Mesothelial cell of epicardium (in vitro differentiated cells): ENCODE results near the gene FXN. TPM values are rescaled to one million over a fixed set of nuclear protein-coding genes. Genes with fewer than 3 reads are reported as not detected.
A peak's percentile ranks its signal among the peaks of the same experiment; 100 is the strongest.

ENCODE experiments used
- DNase-seq, 2 experiments: peaks; one replicate each; pipeline ENCODE4 v3.0.0; 2021; ENCODE audit warnings: low spot score in 2 of 2; ENCODE audit not compliant: unreplicated experiment in 2 of 2
- H3K27ac Mint-ChIP-seq: 2 replicates; pipeline ENCODE4 v1.8.0; 2021; ENCODE audit warnings: mixed read lengths
- H3K27me3 Mint-ChIP-seq: 2 replicates; pipeline ENCODE4 v1.8.0; 2021; ENCODE audit warnings: low read depth, mixed read lengths
- H3K36me3 Mint-ChIP-seq: 2 replicates; pipeline ENCODE4 v1.8.0; 2021; ENCODE audit warnings: mixed read lengths
- H3K4me1 Mint-ChIP-seq: 2 replicates; pipeline ENCODE4 v1.8.0; 2021; ENCODE audit warnings: mixed read lengths
- H3K4me3 Mint-ChIP-seq: 2 replicates; pipeline ENCODE4 v1.8.0; 2021; ENCODE audit warnings: mild to moderate bottlenecking, moderate library complexity, mixed read lengths
- H3K9me3 Mint-ChIP-seq: 2 replicates; pipeline ENCODE4 v1.8.0; 2021; ENCODE audit warnings: mixed read lengths
- total RNA-seq: library from RNA; stranded (reverse); gene quantifications from 3 replicates; pipeline ENCODE4 v1.2.1, GENCODE V29; 2021
- TF ChIP-seq, protein P1 (sequence below): fragments of 200-600 bp; sonication (generic); IDR thresholded peaks from one replicate; pipeline ENCODE4 v1.5.0; 2021; ENCODE audit warnings: antibody characterized with exemption; ENCODE audit not compliant: unreplicated experiment

Gene FXN
- total RNA-seq, 1 donor from 2014 or later, result 20.8 TPM

DNA sequence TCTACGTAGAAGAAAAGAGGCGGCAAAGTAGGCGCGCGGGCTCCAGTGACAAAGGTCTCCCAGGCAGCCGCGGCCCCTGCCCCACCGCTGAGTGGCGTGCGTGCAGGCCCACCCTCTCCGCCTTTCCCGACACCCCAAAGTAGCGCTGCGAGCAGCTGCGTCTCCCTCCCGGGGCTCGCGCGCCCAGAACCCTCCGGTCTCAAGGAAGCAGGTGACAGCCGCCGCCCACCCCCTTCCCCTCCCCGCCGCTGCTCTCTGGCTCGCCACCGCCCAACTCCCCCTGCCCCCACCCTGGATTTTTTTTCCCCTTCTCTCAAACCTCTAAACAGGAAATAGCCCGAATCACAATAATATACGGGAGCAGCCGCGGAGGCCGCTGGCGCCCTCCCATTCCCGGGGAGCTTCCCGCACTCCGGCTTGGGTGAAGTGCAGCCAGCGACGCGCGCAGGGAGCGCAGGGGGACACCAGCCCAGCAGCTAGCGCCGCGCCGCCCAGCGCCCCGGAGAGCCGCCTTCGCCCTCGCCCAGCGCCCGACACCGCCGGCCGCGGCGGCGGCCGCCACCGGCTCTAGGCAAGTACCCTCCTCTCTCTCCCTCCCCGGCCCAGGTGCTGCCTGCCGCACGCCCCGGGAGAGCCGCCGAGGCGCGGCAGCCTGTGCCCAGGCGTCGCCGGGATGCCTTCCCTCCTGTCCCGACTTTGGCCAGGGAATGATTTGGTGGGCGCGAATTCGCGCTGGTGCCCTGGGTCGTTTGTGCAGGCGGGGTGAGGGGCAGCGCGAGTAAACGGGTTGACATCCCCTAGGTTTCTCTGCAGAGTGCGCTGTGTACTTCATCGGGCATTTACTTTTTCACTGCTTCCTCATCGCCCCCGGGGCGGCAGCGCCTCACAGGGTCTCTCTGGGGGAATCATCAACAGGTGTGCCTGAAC, 85.9 kb downstream of the FXN start:
- TF ChIP-seq, protein P1, sequence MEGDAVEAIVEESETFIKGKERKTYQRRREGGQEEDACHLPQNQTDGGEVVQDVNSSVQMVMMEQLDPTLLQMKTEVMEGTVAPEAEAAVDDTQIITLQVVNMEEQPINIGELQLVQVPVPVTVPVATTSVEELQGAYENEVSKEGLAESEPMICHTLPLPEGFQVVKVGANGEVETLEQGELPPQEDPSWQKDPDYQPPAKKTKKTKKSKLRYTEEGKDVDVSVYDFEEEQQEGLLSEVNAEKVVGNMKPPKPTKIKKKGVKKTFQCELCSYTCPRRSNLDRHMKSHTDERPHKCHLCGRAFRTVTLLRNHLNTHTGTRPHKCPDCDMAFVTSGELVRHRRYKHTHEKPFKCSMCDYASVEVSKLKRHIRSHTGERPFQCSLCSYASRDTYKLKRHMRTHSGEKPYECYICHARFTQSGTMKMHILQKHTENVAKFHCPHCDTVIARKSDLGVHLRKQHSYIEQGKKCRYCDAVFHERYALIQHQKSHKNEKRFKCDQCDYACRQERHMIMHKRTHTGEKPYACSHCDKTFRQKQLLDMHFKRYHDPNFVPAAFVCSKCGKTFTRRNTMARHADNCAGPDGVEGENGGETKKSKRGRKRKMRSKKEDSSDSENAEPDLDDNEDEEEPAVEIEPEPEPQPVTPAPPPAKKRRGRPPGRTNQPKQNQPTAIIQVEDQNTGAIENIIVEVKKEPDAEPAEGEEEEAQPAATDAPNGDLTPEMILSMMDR, result no peak
- peak in 1 of 2 experiments; percentile 64 for DNase-seq
- Mint-ChIP-seq H3K27me3 (peaks cover 12% of the 10 kb centered on the region), H3K9me3 (no peaks in the 10 kb centered on the region), H3K36me3 (no peaks in the 10 kb centered on the region), H3K4me3 (peak overlapping the region; percentile 91), H3K4me1 (peaks cover 26% of the 10 kb centered on the region), H3K27ac (peak overlapping the region; percentile 98)

DNA sequence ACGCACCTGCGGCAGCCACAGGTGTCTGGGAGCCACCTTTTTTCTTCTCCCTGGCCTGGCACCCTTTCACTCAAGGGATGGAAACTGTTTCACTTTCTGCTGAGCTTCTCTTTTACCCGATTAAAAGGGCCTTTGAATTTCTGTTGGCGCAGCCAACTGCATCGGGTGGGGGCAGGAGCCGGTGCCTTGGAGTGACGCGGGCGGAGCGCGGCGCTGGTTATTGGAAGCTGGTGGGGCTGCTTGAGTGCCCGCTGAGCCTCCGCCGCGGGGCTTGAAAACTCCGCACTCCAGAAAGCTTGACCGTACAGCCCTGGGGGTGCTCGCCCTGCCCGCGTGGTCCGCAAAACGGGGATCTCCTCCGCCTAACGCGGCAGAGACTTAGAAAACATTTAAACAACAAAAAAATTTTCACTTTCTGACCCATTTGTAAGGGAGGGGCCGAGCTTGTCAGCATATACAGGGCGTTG, 86.6 kb downstream of the FXN start:
- no peaks in the 10 kb centered on the region for H3K9me3 Mint-ChIP-seq
- TF ChIP-seq, protein P1, result no peak
- H3K4me3 Mint-ChIP-seq, result peak overlapping the region; percentile 91
- peaks cover 26% of the 10 kb centered on the region for H3K4me1 Mint-ChIP-seq
- no peaks in the 10 kb centered on the region for H3K36me3 Mint-ChIP-seq
- no peak for DNase-seq
- peak overlapping the region; percentile 98 for H3K27ac Mint-ChIP-seq
- H3K27me3 Mint-ChIP-seq, result peaks cover 12% of the 10 kb centered on the region

DNA sequence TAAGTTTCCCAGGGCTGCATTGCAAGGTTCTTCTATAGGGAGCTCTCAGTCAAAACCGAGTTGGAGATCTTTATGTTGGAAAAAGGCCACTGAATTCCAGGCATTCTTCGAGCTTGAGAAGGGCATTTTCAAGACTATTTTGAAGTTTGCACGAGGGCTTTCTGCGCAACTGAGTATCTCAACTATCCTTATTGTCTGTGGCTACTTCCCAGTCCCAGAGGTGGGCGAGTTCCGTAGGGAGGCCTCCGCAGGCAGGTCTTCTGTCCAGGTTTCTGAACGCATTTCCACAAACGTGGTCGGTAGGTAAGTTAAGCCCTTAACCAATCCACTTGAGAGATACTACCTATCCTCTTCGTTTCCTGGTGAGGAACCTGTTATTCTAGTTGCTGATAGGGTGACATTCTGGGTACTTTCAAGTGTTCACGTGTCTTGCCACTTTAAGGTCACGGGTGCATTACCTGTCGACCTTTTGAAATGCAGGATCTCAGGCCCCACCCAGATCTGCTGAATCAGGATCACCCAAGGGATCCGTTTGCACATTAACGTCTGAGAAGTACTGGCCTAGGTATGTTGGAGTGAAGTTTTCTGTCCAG, 87.1 kb downstream of the FXN start:
- H3K9me3 Mint-ChIP-seq, result no peaks in the 10 kb centered on the region
- peaks cover 26% of the 10 kb centered on the region for H3K4me1 Mint-ChIP-seq
- peak overlapping the region; percentile 91 for H3K4me3 Mint-ChIP-seq
- peak overlapping the region; percentile 98 for H3K27ac Mint-ChIP-seq
- H3K36me3 Mint-ChIP-seq, result no peaks in the 10 kb centered on the region
- peak in 1 of 2 experiments; percentile 43 for DNase-seq
- TF ChIP-seq, protein P1, result no peak
- H3K27me3 Mint-ChIP-seq, result peaks cover 12% of the 10 kb centered on the region

DNA sequence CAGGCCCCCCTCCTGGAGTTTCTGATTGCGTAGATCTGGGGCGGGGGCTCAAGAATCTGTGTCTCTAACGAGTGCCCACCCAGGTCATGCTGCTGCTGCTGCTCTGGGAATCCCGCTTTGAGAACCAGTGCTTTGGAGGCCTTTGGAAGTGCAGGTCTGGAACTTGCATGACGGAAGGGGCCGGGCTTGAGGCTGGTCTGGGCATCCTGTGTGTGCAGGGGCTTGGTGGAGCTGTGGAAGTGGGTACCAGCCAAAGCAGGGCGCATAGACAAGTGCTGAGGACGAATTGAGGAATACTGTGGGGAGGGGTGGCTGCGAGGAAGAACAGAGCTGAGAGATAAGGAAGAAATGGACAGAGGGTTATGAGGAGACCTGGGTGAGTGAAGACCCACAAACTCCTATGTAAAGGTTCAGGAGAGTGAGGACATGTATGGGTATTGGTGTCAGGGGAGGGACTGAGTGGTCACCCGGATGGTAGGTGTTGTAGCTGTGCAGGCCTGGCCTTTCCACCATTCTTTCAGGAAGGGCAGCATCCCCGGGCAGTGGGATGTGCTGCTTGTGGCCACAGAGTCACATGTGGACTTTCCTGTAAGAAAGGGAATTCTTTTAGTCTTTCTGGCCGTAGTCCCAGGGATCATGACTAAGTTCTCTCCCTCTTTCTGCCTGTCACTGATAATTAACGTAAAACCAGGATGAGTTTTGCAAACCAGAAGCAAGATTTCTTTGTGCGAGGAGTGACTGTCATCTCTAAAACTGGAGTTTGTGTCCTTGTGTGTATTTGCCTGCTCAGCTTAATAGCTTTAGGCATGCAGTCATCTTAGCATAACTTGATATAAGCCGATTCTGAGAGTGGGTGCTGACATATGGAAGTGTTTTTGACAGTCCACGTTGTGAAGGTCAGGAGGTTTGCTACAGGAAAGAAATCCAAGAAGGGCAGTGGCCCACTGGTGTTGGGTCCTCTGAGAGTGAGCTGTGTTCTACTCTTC, 95.2 kb downstream of the FXN start:
- H3K27me3 Mint-ChIP-seq, result no peaks in the 10 kb centered on the region
- H3K27ac Mint-ChIP-seq, result peak overlapping the region; percentile 86
- H3K4me3 Mint-ChIP-seq, result no peak overlapping the region
- H3K9me3 Mint-ChIP-seq, result no peaks in the 10 kb centered on the region
- TF ChIP-seq, protein P1, result no peak
- DNase-seq, result peak in 1 of 2 experiments; percentile 24
- H3K4me1 Mint-ChIP-seq, result peaks cover 33% of the 10 kb centered on the region
- peaks cover 2% of the 10 kb centered on the region for H3K36me3 Mint-ChIP-seq

DNA sequence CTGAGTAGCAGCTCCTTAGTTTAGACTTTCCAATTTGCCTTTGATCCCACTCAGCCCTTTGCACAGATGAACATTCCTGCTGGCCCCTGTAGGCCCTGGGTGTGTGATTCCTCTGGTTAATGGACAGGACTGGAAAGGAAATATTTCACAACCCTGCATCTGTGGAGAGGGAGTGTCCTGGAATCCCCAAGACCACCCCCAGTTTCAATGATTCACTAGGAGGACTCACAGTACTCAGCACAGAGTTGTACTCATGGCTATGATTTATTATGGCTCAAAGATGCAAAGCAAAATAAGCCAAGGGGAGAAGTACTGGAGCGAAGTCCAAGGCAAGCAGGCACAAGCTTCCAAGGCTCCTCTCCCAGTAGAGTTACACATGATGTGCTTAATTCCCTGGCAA, 96.1 kb downstream of the FXN start:
- TF ChIP-seq, protein P1, result no peak
- Mint-ChIP-seq H3K9me3 (no peaks in the 10 kb centered on the region), H3K4me1 (peaks cover 35% of the 10 kb centered on the region), H3K4me3 (no peak overlapping the region), H3K36me3 (peaks cover 5% of the 10 kb centered on the region), H3K27me3 (no peaks in the 10 kb centered on the region), H3K27ac (peak overlapping the region; percentile 86)
- peak in 1 of 2 experiments; percentile 37 for DNase-seq
